DND-41 (cell line): Measurements from ENCODE around the gene PACS2.

Experiments used
- ATAC-seq: fragments of 200-7000 bp; cut with Tn5 transposase; 3 replicates; pipeline ENCODE4 v1.9.1; 2021; ENCODE audit warnings: low read depth; ENCODE audit not compliant: insufficient read depth
- DNase-seq: peaks from one replicate; pipeline ENCODE4 v3.0.0-alpha.2; 2020
- H2AFZ ChIP-seq: 2 replicates; pipeline ENCODE4 v1.6.0; 2012; ENCODE audit warnings: low read depth, low read length
- H3K27ac ChIP-seq: 2 replicates; pipeline ENCODE4 v1.5.1; 2012; ENCODE audit warnings: low read length, inconsistent platforms
- H3K27me3 ChIP-seq: fragments of 200-600 bp; sonication (generic); 2 replicates; pipeline ENCODE4 v1.6.0; 2012; ENCODE audit warnings: low read length, mild to moderate bottlenecking, inconsistent platforms; ENCODE audit not compliant: insufficient read depth, poor library complexity
- H3K36me3 ChIP-seq: 2 replicates; pipeline ENCODE4 v1.5.1; 2012; ENCODE audit warnings: low read length, inconsistent platforms; ENCODE audit not compliant: insufficient read depth
- H3K4me1 ChIP-seq: 2 replicates; pipeline ENCODE4 v1.5.1; 2012; ENCODE audit warnings: mild to moderate bottlenecking, low read length; ENCODE audit not compliant: insufficient read depth
- H3K4me2 ChIP-seq: 2 replicates; pipeline ENCODE4 v1.6.0; 2012; ENCODE audit warnings: mild to moderate bottlenecking, moderate library complexity, low read length, inconsistent platforms; ENCODE audit not compliant: insufficient read depth
- H3K4me3 ChIP-seq, 2 experiments: fragments of 200-600 bp in 1 of 2; shearing (Covaris generic) in 1 of 2; 2 replicates each; pipeline ENCODE4 v1.5.1; 2012 to 2016; ENCODE audit warnings: inconsistent platforms in 2 of 2, low read length in 2 of 2, mild to moderate bottlenecking in 2 of 2, low read depth in 1 of 2, moderate library complexity in 1 of 2
- H3K79me2 ChIP-seq: 2 replicates; pipeline ENCODE4 v1.6.0; 2012; ENCODE audit warnings: low read length, inconsistent platforms; ENCODE audit not compliant: insufficient read depth
- H3K9ac ChIP-seq: 2 replicates; pipeline ENCODE4 v1.6.0; 2012; ENCODE audit warnings: low read depth, mild to moderate bottlenecking, inconsistent platforms, low read length, moderate library complexity
- H3K9me3 ChIP-seq: 2 replicates; pipeline ENCODE4 v1.5.1; 2012; ENCODE audit warnings: low read length, moderate library complexity, mild to moderate bottlenecking, inconsistent platforms; ENCODE audit not compliant: insufficient read depth, severe bottlenecking
- H4K20me1 ChIP-seq: 2 replicates; pipeline ENCODE4 v1.6.0; 2012; ENCODE audit warnings: low read length; ENCODE audit not compliant: insufficient read depth
- CTCF ChIP-seq: IDR thresholded peaks from 2 replicates; pipeline ENCODE4 v1.5.1; 2012; ENCODE audit warnings: borderline replicate concordance, low read length, moderate library complexity, mild to moderate bottlenecking; ENCODE audit not compliant: poor library complexity, severe bottlenecking; ENCODE audit errors: extremely low read depth
- EZH2 ChIP-seq: IDR thresholded peaks from 3 replicates; pipeline ENCODE4 v1.6.1; 2012; ENCODE audit warnings: borderline replicate concordance, low read depth, mild to moderate bottlenecking, moderate library complexity, low read length, inconsistent platforms; ENCODE audit not compliant: severe bottlenecking

Gene PACS2

DNA sequence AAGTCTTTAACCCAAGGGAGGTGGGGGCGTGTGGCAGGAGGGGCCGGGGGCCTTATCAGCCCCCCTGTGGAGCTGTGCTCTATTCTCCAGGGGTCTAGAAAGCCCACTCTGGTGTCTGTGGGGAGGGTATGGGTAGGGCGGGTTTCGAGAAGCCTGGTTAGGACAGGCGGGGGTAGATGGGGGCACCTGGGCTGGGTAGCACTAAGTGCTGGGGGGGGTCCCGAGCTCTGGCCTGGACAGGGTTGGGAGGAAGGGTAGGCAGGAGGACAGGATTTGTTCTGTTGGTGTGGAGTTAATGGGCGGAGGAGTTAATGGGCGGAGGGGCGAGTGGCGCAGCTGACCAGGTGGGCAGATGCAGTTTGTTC, 2.0 kb downstream of the PACS2 start:
- no peak overlapping the region; the same call in 1 of the 2 replicates for H3K9ac ChIP-seq
- peaks cover 62% of the 10 kb centered on the region for H3K79me2 ChIP-seq
- peak overlapping the region in 1 of 2 experiments; percentile 64; a peak in 1 of 4 replicates for H3K4me3 ChIP-seq
- no peaks in the 10 kb centered on the region for H3K27me3 ChIP-seq
- H4K20me1 ChIP-seq = peaks cover 42% of the 10 kb centered on the region
- H2AFZ ChIP-seq = no peak overlapping the region
- no peaks in the 10 kb centered on the region for H3K36me3 ChIP-seq
- H3K27ac ChIP-seq = no peak overlapping the region
- peak overlapping the region; percentile 84 for H3K4me2 ChIP-seq
- ATAC-seq (no peak), DNase-seq (no peak)
- TF ChIP-seq CTCF (no peak), EZH2 (no peak)
- peaks cover 33% of the 10 kb centered on the region for H3K4me1 ChIP-seq
- no peaks in the 10 kb centered on the region for H3K9me3 ChIP-seq

GRCh38 chr14:105316968-105317510, 2.5 kb downstream of the PACS2 start:
- no peaks in the 10 kb centered on the region for H3K9me3 ChIP-seq
- H3K79me2 ChIP-seq = peaks cover 65% of the 10 kb centered on the region
- no peak overlapping the region for H3K27ac ChIP-seq
- DNase-seq (no peak), ATAC-seq (no peak)
- H4K20me1 ChIP-seq = peaks cover 44% of the 10 kb centered on the region
- H3K4me2 ChIP-seq = peak overlapping the region; percentile 84
- no peak for TF ChIP-seq CTCF
- TF ChIP-seq EZH2 = no peak
- H3K9ac ChIP-seq = no peak overlapping the region
- no peaks in the 10 kb centered on the region for H3K27me3 ChIP-seq
- H3K4me1 ChIP-seq = peaks cover 33% of the 10 kb centered on the region
- no peak overlapping the region for H2AFZ ChIP-seq
- H3K36me3 ChIP-seq = no peaks in the 10 kb centered on the region
- no peak overlapping the region for H3K4me3 ChIP-seq

DNA sequence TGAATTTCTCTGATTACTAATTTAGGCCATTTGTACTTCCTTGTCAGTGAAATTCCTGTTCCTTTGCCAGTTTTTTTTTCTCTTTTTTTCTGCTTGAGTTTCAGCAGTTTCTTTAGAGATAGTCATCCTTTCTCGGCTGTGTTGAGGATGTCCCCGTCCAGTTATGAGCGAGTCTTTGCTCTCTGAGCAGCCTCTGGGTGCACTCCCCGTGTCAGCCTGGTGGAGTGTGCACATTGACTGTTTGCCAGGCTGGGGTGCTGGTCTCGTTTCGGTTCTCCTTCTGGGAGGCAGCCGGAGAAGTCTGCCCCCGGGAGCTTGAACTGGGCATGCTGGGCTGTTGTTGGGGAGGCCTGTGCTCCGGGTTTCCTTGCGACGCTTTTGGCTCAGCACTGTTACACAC, 3.0 kb downstream of the PACS2 start:
- H3K9ac ChIP-seq = no peak overlapping the region
- H3K4me2 ChIP-seq = peak overlapping the region; percentile 84; the same call in 1 of the 2 replicates
- H3K4me1 ChIP-seq = peaks cover 33% of the 10 kb centered on the region
- no peak overlapping the region for H3K27ac ChIP-seq
- no peaks in the 10 kb centered on the region for H3K27me3 ChIP-seq
- DNase-seq (no peak), ATAC-seq (no peak)
- H3K79me2 ChIP-seq = peaks cover 67% of the 10 kb centered on the region
- TF ChIP-seq EZH2 (no peak), CTCF (no peak)
- no peaks in the 10 kb centered on the region for H3K9me3 ChIP-seq
- no peak overlapping the region for H2AFZ ChIP-seq
- no peak overlapping the region for H3K4me3 ChIP-seq
- H3K36me3 ChIP-seq = no peaks in the 10 kb centered on the region
- peaks cover 48% of the 10 kb centered on the region for H4K20me1 ChIP-seq
